Stimulated activated effector memory CD8-positive, alpha-beta T cell treated with anti-CD3 and anti-CD28 coated beads, Interleukin-12 subunit alpha, Interleukin-12 subunit beta, amount 100 ng/mL, for 72 hours (primary cell): ENCODE measurements around the gene PIEZO2.
"Not testable (repeated sequence)": the region's sequence is repeated elsewhere in the genome, so short reads cannot be mapped to it uniquely, and the experiment has no call there.

Source experiments
- ATAC-seq: fragments of 150-1000 bp; cut with Tn5 transposase; 2 replicates; pipeline ENCODE4 v1.10.0; 2021
- DNase-seq, 2 donors: peaks; one replicate each; pipeline ENCODE4 v3.0.0; 2021 to 2022; ENCODE audit warnings: low spot score in 2 of 2
- H3K27ac Mint-ChIP-seq: one replicate; pipeline ENCODE4 v1.8.0; 2022; ENCODE audit warnings: mild to moderate bottlenecking, mixed read lengths
- H3K36me3 Mint-ChIP-seq: one replicate; pipeline ENCODE4 v1.8.0; 2022; ENCODE audit warnings: mild to moderate bottlenecking, mixed read lengths
- H3K4me1 Mint-ChIP-seq: one replicate; pipeline ENCODE4 v1.8.0; 2022; ENCODE audit warnings: mixed read lengths
- H3K4me3 Mint-ChIP-seq: one replicate; pipeline ENCODE4 v1.8.0; 2022; ENCODE audit warnings: mild to moderate bottlenecking, mixed read lengths
- H3K9me3 Mint-ChIP-seq: one replicate; pipeline ENCODE4 v1.8.0; 2022; ENCODE audit warnings: mixed read lengths

The PIEZO2 gene

DNA sequence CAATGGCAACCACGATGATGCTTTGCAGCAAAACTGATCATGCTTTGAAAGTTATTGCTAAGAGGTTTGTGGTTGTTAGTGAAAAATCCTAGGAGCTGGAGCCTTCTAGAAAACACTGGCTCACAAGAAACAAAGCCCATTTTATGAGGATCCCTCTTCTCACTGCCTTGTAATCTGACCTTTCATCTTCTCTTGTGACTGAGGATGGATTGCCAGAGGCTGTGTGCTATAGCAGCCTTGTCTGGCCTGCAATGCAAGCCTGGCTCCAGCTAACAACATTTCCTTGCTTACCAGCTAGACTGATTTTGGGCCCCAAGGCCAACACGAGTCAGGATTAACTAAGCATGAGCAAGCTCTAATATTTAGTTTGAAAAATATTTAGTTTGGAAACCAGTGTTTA is 13.1 kb downstream of the PIEZO2 start:
- DNase-seq = no peak

GRCh38 chr18:11134940-11135339 is 14.4 kb downstream of the PIEZO2 start:
- Mint-ChIP-seq H3K9me3 (peaks cover 2% of the 10 kb centered on the region), H3K4me3 (no peak overlapping the region), H3K4me1 (no peaks in the 10 kb centered on the region), H3K27ac (no peak overlapping the region), H3K36me3 (no peaks in the 10 kb centered on the region)
- ATAC-seq = no peak
- DNase-seq = no peak

More for the DNA sequence above, 13.1 kb downstream of the PIEZO2 start:
- ATAC-seq = no peak
- Mint-ChIP-seq H3K9me3 (peaks cover 2% of the 10 kb centered on the region), H3K36me3 (no peaks in the 10 kb centered on the region), H3K4me3 (no peak overlapping the region), H3K27ac (no peak overlapping the region), H3K4me1 (no peaks in the 10 kb centered on the region)

GRCh38 chr18:11129059-11129458 is 20.3 kb downstream of the PIEZO2 start:
- ATAC-seq, H3K36me3 Mint-ChIP-seq, H3K4me3 Mint-ChIP-seq, H3K4me1 Mint-ChIP-seq, H3K27ac Mint-ChIP-seq, DNase-seq: not testable (repeated sequence)
- peaks cover 12% of the 10 kb centered on the region for H3K9me3 Mint-ChIP-seq

- no peak for ATAC-seq
- Mint-ChIP-seq H3K36me3 (no peaks in the 10 kb centered on the region), H3K9me3 (peaks cover 10% of the 10 kb centered on the region), H3K4me1 (no peaks in the 10 kb centered on the region), H3K27ac (no peak overlapping the region), H3K4me3 (no peak overlapping the region)
- no peak for DNase-seq
These were observed 23.7 kb downstream of the PIEZO2 start for GRCh38 chr18:11125492-11126315.

DNA sequence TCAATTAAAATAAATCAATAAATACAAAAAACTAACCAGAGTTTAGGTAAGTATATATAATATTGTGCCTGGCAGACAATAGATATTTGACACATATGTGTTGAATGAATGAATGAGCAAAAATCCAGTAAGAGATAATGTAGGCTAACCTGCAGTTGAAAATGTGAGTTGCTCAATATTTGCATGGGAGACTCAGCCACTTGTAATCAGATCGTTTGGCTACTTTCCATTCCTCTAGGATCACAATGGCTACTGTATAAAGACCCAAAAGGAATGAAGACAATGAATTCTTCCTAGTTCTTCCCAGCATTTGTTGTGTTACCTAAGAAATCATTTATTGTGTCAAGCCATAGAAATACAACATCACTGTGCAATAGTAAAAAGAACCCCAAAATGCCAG is 25.3 kb downstream of the PIEZO2 start:
- DNase-seq (no peak), ATAC-seq (no peak)
- no peaks in the 10 kb centered on the region for H3K36me3 Mint-ChIP-seq
- H3K9me3 Mint-ChIP-seq = peaks cover 10% of the 10 kb centered on the region
- no peaks in the 10 kb centered on the region for H3K4me1 Mint-ChIP-seq
- no peak overlapping the region for H3K4me3 Mint-ChIP-seq
- no peak overlapping the region for H3K27ac Mint-ChIP-seq

- H3K4me1 Mint-ChIP-seq = no peaks in the 10 kb centered on the region
- H3K4me3 Mint-ChIP-seq = no peak overlapping the region
- DNase-seq = no peak
- no peak for ATAC-seq
- H3K36me3 Mint-ChIP-seq = no peaks in the 10 kb centered on the region
- no peak overlapping the region for H3K27ac Mint-ChIP-seq
- peaks cover 3% of the 10 kb centered on the region for H3K9me3 Mint-ChIP-seq
These were observed 27.9 kb downstream of the PIEZO2 start for GRCh38 chr18:11121443-11121849.

DNA sequence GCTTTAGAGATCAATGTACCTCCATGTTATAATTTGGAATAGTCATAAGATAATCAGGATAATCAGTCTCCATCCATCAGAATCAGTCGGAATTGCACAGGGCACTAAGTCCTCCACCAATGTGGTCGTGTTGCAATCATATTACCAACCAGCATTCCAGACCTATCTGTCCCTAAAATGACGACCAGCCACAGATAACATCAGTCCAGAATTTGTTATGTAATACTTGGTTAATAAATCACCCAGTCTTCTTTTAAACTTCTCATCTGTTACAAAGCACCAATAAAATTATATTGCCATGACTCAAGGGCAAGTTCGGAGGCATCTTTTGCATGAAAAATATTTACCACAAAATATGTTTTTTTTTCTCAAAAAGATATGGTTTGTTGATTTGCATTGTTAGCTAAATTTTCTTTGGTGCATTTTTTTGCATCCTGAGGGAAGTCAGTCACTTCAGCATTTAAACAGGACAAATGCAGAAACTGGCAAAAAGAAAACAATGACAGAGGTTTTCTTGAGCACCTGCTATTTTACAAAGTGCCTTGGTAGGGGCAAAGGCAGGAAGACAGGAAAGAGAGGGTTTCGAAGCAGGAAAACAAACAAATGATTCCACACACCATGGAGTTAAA is 29.3 kb downstream of the PIEZO2 start:
- Mint-ChIP-seq H3K4me1 (no peaks in the 10 kb centered on the region), H3K4me3 (no peak overlapping the region), H3K36me3 (no peaks in the 10 kb centered on the region), H3K9me3 (no peaks in the 10 kb centered on the region), H3K27ac (no peak overlapping the region)
- no peak for ATAC-seq
- no peak for DNase-seq

DNA sequence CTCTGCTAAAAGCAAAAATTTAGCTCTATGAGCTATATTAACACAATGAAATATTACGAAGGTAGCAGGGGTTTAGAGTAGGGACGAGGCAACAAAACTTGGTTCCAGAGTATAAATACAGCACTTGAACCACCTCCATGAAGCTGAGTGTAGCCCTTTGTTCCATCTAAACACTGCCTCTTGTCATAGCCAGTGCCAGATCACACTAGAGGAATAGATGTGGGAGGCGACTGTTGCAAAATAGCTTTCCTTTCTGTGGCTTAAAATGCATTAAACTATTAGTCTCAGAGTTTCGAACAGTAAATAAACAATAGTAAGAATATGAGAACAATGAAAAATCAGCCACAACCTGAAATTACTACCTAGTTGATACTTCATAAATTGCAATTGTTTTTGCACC is 29.8 kb downstream of the PIEZO2 start:
- Mint-ChIP-seq H3K9me3 (no peaks in the 10 kb centered on the region), H3K4me1 (no peaks in the 10 kb centered on the region), H3K4me3 (no peak overlapping the region), H3K27ac (no peak overlapping the region), H3K36me3 (no peaks in the 10 kb centered on the region)
- ATAC-seq = no peak
- DNase-seq = no peak

- Mint-ChIP-seq H3K36me3 (no peaks in the 10 kb centered on the region), H3K27ac (no peak overlapping the region), H3K4me3 (no peak overlapping the region), H3K9me3 (no peaks in the 10 kb centered on the region), H3K4me1 (no peaks in the 10 kb centered on the region)
- DNase-seq (no peak), ATAC-seq (no peak)
These were observed 31.2 kb downstream of the PIEZO2 start for GRCh38 chr18:11118051-11118766.

GRCh38 chr18:11115276-11115675 is 34.1 kb downstream of the PIEZO2 start:
- Mint-ChIP-seq H3K27ac (no peak overlapping the region), H3K36me3 (no peaks in the 10 kb centered on the region), H3K4me3 (no peak overlapping the region), H3K9me3 (peaks cover 2% of the 10 kb centered on the region), H3K4me1 (no peaks in the 10 kb centered on the region)
- DNase-seq = no peak
- ATAC-seq = no peak

GRCh38 chr18:11114653-11115052 is 34.7 kb downstream of the PIEZO2 start:
- Mint-ChIP-seq H3K4me3 (no peak overlapping the region), H3K27ac (no peak overlapping the region), H3K9me3 (peaks cover 2% of the 10 kb centered on the region), H3K4me1 (no peaks in the 10 kb centered on the region), H3K36me3 (no peaks in the 10 kb centered on the region)
- no peak for ATAC-seq
- DNase-seq = no peak

- no peak overlapping the region for H3K27ac Mint-ChIP-seq
- peaks cover 2% of the 10 kb centered on the region for H3K9me3 Mint-ChIP-seq
- no peak for DNase-seq
- ATAC-seq = no peak
- H3K4me3 Mint-ChIP-seq = no peak overlapping the region
- no peaks in the 10 kb centered on the region for H3K4me1 Mint-ChIP-seq
- H3K36me3 Mint-ChIP-seq = no peaks in the 10 kb centered on the region
These were observed 35.4 kb downstream of the PIEZO2 start for GRCh38 chr18:11113937-11114336.

DNA sequence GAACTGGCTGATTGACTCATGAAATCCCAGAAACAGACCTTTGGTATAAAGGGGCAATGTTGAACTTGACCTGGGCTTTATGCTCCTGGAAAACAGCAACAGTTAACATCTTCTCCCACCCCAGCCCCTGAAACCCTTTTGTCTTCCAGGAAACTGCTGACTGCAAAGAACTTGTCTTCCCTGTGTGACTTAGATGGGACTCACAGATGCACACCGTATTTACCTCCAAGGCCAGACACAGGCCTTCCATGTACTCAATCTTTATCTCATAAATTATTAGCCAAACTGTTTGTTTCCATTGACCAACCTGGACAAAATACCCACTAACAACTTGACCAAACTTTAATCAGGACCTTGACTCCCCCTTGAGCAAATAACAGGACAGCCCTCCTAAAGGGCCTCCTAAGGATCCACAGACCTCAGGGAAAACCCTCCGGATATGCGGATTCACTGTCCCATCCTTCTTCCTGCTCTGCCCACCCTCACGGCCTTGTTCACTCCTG is 36.3 kb downstream of the PIEZO2 start:
- DNase-seq (no peak), ATAC-seq (no peak)
- H3K36me3 Mint-ChIP-seq = no peaks in the 10 kb centered on the region
- H3K27ac Mint-ChIP-seq = no peak overlapping the region
- no peaks in the 10 kb centered on the region for H3K4me1 Mint-ChIP-seq
- H3K4me3 Mint-ChIP-seq = no peak overlapping the region
- peaks cover 3% of the 10 kb centered on the region for H3K9me3 Mint-ChIP-seq

DNA sequence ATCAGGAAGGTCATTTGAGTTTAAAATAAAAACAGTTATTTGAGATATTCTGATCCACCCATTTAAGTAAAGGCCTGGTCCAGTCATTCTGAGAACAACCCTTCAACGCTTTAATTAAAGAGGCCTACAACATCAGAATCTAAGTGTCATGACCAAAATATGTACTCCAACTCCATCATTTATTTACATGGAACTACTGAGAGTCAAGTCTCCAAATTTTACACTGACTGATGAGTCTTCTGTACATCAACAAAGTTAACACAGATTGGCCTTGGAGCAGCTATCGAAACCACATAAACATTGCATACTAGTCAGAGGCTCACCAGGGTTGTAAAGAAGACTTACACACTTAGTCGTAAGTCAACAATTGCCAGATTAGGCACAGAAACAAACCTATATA is 37.1 kb downstream of the PIEZO2 start:
- no peak overlapping the region for H3K4me3 Mint-ChIP-seq
- H3K4me1 Mint-ChIP-seq = no peaks in the 10 kb centered on the region

GRCh38 chr18:11110509-11110908 is 38.9 kb downstream of the PIEZO2 start:
- Mint-ChIP-seq H3K27ac (no peak overlapping the region), H3K4me1 (no peaks in the 10 kb centered on the region), H3K9me3 (peaks cover 5% of the 10 kb centered on the region), H3K4me3 (no peak overlapping the region), H3K36me3 (no peaks in the 10 kb centered on the region)
- no peak for DNase-seq
- ATAC-seq = no peak

More for the DNA sequence above, 37.1 kb downstream of the PIEZO2 start:
- no peak for ATAC-seq
- no peak for DNase-seq
- Mint-ChIP-seq H3K27ac (no peak overlapping the region), H3K36me3 (no peaks in the 10 kb centered on the region), H3K9me3 (peaks cover 5% of the 10 kb centered on the region)
